Activated CD4-positive, alpha-beta T cell treated with anti-CD3 and anti-CD28 coated beads, Interleukin-10, Interleukin-2, amounts not matched to agents 100 ng/mL and 50 ng/mL, durations not matched to agents 16 hours and 8 hours (primary cell): ENCODE measurements around the gene PARVG.
"Not testable (repeated sequence)": the region's sequence is repeated elsewhere in the genome, so short reads cannot be mapped to it uniquely, and the experiment has no call there.

Experiments
- DNase-seq: peaks from one replicate; pipeline ENCODE4 v3.0.0-alpha.2; 2020

The PARVG gene

DNA sequence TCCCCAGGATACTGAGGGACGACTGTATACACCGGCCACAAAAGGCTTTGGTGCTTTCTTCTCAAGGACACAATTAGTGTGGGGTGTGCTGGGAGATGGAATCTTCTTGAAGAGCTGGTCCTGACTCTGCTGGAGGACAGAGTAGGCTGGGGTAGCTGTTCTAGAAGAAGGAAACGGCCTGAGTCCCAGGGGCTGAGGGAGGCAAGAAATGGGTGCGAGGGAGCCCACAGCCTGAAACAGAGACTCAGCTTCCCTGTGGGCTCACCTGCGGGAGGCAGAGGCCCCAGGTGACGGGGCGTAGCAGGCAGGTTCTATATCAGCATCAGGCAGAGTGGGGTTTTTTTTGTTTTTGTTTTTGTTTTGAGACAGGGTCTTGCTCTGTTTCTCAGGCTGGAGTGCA lies 36.6 kb downstream of the PARVG start:
- DNase-seq: no peak

DNA sequence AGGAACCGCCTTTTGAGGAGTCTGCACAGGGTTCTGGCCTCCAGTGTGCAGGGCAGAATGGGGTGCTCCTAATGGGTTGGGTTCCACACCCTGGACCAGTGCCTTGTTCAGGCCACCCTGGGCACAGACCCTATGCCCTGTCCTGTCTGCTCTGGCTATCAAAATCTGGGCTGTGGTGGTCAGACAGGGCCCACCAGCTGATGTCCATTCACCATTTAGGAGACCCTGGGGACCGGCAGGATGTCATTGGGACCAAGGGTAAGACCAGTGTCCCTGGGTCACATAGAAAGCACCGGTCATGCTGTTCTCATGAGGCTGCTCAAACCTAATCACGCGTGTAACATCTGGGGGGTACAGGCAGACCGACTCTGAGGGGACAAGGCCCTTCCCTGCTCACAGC lies 37.3 kb downstream of the PARVG start:
- DNase-seq: no peak

DNA sequence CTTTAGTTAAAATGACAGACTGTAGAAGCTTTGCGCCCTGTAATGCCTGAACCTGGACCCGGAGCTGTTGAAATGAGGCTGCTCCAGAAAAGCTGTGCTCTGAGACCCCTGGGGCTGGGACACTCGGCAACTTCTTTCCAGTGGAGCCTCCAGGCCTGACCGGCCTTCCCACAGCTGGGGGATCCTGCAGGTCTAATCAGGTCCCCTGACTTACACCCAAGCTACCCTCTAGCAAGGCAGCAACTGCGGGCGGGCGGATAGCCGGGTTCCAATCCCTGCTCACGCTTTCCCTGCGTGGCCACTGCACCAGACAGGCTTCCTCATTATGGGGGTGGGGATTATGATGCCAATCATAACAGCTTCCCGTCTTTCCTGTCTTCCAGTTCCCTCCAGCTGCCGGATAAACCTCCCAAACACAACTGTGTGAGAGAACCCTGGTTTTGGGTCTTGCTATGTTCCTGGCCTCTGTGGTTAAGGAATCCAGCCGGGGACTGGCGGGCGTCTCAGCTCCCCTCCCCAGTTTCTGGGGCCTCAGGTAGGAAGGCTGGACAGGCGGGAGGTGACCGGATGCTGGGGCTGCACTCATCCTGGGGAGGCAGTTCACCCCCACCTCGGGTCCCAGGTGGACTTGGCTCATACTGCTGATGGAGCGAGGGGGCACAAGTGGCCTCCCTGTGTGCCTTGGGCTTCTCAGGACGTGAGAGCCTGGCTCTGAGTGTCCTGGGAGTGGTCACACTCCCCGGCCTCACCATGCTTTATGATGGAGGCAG lies 38.6 kb downstream of the PARVG start:
- DNase-seq: no peak

DNA sequence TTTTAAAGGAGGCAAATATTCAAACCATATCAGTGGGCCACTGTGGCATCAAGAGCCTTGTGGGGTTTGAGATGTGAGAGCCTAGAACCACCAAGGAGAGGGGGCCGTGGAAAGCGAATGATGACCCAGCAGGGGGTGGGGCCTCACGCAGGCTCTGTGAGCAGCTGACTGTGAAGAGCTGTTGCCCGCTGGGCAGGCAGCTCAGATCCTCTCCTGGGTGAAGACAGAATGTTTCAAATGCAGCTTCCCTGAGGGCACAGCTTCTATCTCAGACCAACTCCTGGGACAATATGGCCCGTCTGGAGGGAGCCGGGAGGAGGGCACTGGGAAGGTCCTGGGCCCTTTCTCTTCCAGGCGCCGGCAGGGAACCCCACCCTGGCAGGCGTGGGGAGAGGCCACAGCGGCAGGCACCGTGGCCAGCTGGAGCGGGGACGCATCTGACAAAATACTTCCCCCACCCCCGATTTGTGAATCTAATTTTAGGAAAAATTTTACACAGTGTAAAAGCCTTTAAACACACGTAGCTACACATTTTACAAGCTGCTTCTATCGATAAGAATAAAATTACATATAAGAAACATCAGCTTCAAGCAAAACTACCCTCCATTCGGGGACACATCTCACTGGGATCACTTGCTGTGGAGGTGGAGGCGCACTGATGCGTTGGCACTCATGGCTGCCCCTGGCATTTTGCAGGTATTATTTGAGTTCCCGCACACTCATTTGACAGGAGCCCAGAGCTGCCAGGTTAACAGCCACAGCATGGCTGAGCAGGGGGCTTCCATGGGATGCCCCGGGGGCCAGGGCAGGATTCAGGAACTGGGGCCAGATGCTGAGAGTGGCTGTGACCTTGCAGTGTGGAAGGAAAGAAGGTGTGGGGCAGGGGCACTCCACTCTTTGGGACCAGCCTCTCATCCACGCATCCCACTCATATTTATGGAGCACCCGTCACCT lies 40.3 kb downstream of the PARVG start:
- no peak for DNase-seq

DNA sequence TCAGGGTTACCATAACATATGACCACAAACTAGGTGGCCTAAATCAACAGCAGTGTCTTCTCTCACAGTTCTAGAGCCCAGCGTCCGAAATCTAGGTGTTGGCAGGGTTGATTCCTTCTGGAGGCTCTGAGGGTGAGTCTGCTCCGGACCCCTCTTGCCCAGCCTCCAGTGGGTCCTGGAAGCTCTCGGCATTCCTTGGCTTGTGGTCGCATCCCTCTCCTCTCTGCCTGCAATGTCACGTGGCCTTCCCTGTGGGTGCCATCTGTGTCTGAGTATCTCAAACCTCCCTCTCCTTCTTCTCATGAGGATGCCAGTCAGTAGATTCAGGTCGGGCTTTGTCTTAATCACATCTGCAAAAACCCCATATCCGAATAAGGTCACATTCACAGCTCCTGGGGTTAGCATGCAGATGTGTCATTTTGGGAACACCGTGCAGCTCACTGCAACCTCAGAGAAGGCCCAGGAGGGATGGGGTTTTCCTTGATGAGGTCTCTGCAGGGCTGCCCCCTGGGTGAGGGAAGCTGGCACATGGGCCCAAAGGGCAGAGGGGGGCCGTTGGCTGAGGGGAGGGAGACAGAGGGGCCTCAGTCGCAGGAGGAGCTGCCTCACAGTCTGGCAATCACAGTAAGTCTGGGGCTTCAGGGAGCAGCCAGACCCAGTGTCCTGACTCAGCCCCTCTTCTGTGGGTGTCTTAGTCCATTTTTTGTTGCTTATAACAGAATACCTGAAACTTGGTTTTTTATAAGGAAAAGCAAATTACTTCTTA lies 41.2 kb downstream of the PARVG start:
- DNase-seq: no peak

DNA sequence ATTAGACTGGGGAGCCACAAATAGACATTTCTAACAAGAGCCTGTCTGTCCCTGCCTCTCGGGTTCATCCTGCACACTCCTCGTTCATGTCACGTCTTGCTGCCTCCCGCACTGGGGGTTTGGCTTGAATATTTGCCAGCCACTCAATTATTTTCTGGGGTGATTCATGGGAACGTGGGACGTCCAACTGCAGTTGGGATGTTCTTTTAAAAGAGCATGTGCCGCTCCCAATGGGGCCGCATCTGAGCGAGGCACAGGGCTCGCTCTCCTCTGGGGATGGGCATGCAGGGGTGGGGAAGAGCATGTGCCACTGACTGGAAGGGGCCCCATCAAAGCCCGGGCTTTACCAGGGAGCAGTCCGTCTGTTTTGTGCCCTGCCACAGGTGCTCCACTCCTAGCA lies 43.4 kb downstream of the PARVG start:
- DNase-seq: no peak

DNA sequence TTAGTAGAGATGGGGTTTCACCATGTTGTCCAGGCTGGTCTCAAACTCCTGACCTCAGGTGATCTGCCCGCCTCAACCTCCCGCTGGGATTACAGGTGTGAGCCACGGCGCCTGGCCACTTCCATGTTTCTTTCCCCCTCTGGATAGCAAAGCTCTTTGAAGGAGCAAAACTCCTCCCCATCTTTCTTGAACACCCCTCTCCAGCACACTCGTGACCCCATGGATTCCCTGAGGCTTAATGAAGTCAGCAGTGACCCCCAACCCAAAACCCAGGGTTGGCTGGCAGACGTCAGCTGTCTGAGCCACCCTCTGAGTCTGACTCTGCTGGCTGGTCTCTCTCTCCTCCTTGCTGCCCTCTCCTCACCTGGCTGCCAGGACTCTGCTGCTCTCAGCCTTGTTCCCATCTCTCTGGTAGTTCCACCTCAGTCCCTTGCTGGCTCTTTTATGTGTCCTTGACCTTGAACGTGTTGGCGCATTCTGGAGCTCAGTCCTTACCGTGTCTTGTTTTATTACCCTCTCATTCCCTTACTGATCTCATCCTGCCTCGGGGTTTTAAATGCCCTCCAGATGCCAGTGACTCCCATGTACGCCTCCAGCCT lies 44.5 kb downstream of the PARVG start:
- no peak for DNase-seq

DNA sequence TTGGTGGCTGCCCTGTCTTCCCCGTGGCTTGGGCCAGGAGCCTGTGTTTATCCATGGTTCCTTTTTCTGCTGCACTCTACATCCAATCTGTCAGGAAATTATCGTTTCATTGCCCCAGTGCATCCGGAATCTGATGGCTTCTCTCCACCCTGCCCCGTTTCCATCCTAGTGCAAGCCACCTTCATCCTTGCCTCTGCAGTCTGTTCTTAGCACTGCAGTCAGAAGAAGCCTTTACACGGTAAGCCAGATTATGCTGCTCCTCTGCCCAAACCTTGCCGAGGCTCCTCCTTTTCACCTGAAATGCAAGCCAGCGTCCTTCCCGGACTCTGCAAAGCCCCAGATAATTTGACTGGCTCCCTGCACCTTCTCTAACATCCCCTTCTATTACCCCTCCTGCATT lies 45.1 kb downstream of the PARVG start:
- no peak for DNase-seq

DNA sequence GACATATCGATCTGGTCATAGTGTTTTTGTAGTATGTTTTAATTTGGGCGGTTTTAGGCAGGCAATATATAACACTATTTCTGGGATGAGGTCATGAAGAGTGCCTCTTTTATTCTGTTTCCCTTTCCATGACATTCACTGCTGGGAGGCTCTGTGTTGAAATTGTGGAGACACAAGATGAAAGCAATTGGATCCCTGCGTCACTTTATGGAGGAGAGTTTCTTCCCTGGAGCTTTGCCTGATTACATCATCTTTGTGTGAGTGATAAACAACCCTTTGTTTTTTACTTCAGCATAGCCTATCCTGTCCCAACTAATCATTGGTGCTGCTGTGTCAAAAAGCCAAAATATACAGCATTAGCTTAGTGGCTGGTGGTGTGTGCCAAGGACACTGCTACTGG lies 48.6 kb downstream of the PARVG start:
- no peak for DNase-seq

DNA sequence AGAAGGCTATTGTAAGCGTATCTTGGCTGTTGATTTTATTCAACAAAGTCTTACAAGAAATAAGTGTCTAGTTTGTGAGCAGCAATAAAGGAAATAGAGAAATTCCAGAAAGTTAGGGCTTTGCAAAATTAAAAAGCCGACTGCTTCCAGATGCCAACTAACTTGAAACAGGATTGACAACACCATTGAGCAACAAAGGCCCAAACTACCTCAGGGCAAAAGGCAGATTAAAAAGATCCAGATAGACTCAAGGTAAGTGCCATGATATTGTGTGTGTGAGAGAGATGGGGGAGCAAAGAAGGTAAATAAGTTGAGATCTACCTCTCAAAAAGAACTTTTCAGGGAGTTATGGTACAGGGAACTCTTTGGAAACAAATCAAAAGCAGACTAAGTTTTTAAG lies 49.1 kb downstream of the PARVG start:
- DNase-seq: no peak

DNA sequence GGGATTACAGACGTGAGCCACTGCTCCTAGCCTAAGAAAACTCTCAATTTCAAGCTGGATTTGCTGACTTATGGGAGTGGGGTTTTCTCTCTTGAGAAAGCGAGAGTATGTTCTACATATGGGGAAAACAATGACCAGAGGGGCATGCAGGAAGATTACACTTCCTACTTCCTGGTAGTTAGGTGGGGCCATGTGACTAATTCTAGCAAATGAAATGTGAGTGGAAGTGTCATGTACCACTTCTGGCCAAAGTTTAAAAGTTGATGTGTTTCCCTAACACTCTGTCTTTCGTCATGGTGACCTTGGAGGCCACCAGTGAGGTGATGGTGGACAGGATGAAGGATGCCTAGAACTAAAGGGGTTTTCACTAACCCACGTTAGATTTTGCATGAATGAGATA lies 50.5 kb downstream of the PARVG start:
- no peak for DNase-seq

DNA sequence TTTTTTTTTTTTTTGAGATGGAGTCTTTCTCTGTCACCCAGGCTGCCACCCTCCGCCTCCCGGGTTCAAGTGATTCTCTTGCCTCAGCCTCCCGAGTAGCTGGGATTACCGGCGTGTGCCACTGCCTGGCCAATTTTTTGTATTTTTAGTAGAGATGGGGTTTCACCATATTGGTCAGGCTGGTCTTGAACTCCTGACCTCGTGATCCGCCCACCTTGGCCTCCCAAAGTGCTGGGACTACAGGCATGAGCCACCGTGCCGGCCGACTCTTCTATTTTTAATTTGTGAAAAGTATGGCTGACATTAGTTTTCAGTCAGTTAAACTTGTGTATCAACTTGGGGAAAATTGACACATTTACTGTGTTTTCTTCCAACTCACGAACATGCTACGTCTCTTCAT lies 53.6 kb downstream of the PARVG start:
- not testable (repeated sequence) for DNase-seq

DNA sequence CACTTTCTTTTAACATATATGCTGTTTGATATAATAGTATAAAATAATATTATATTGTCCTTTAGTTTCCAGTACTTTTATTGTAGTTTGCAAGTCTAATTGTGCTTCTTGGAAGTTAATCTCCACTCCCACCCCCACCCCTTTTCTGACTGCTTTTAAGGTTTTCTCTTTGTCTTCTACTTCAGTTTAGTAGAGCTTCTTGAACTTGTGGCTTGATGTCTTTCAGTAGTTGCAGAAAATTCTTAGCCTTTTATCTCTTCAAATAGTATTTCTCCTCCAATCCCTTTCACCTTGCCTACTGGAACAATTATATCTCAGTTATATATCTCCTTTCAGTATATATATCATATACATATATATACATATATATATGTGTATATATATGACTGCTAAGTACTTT lies 56.6 kb downstream of the PARVG start:
- DNase-seq: no peak

DNA sequence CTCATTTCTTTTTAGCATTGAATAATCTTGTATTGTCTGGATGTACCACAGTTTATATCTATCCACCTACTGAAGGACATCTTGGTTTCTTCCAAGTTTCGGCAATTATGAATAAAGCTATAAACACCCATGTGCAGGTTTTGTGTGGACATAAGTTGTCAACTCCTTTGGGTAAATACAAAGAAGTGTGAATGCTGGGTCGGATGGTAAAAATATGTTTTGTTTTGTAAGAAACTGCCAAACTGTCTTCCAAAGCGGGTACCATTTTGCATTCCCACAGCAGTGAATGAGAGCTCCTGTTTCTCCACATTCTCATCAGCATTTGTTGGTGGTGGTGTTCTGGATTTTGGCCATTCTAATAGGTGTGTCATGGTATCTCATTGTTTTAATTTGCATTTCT lies 60.4 kb downstream of the PARVG start:
- DNase-seq: not testable (repeated sequence)

DNA sequence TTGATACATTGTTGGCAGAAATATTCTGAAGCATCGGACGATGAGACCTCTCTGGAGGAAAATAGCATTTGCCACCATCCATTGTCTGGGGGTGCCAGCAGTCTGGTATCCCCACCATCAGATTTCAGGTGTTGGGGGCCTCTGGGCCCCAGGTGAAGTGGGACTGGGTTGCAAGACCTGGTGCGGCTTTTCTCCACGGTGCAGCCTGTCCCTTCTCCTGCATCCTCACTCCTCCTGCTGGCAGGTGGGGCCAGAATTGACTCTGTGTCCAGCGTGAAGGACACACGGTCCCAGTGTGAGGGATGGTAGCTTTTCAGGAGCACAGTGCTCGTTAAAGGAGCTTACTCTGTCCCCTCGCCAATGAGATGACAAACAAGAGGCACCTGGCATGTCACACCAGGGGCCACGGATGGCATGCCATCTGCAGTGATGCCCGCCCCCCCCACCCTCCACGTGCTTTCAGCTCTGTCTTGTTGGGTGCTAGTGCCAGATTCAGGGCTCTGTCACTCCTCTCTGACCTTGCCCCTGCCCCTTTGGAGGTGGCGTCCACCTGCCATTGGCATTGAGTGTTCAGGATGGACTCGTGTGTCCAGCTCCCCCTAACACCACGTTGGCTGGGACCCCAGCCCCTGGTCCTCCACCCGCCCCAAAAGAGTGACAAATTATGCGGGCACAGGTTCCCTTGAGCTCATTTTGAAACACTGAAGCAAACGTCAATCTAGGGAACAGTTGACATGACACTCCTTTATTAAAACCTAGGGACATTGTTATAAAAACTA lies 62.4 kb downstream of the PARVG start:
- no peak for DNase-seq

DNA sequence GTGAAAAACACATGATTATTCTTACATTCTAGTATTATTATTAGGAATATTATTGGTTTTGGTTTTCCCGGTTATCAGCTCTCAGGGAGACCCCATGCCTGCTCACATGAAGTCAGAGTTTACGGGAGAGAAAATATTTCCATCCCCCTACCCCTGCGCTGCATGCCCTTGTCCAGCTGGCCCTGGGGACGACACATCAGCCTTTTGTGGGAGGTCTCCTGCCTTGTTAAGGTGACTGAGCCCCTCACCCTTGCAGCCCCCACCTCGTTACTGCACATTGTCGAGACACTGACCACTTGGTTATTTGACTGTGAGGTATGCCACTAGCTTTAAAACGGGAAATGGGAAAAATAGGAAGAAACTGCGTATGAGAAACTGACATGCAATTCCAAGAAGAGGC lies 63.0 kb downstream of the PARVG start:
- DNase-seq: no peak

DNA sequence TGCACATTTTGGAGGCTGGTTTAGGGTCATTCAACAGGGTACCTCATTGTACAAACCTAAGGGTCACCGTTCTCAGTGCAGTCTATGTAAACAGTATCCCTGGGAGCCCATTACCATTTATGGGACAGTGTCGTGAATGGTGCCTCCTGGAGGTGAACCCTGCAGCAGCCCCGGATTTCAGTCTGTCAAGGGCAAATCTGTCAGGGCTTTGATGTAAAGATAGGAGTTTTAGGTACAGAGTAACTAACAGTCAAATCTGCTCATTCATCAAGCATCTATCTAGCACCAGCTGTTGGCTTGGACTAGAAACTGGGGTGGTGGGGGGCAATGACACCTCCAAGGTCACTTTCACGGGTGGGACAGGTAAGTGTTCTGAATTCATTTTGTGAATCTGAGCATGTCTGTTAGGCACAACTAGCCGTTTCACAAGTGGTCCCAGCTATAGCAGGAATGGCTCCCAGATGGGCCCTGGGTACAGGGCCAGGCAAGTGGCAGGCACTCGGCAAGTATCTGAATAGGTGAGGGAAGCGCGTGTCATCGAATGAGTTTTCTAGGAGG lies 63.6 kb downstream of the PARVG start:
- DNase-seq: no peak

DNA sequence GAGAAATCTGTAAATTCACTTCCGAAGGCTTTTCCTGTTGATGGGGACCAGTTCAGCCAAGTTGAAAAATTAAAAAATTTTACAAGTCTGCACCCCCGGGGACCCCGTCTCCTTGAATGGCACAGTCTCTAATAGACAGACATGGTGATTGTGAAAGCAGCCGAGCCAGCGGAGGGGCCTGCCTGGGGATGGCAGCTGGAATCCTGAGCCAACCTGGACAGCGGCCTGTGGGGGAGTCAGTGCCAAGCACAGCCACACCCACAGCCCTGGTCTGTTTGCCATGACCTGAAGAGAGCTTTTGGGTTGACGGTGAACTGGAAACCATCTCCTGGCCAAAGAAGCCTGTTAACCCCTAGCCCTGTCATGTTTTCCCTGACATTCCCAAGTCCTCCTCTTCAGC lies 64.7 kb downstream of the PARVG start:
- DNase-seq: no peak

DNA sequence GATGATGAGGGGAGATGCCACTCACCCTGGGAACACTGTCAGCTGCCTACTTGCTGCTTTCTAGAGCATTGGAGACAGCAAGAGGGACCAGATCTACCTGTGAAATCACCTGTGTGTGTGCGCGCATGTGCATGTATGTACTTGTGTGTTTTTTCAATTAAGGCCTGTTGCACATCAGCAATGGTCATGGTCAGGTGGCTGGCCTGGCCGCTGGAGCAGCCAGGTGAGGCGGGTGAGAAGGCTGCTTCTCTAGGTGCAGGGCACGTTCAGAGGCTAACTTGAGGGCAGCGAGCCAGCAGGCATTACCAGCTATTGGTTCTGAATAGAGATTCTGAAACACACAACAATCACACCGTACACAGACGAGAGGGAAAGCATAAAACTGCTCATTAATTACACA lies 65.1 kb downstream of the PARVG start:
- no peak for DNase-seq

DNA sequence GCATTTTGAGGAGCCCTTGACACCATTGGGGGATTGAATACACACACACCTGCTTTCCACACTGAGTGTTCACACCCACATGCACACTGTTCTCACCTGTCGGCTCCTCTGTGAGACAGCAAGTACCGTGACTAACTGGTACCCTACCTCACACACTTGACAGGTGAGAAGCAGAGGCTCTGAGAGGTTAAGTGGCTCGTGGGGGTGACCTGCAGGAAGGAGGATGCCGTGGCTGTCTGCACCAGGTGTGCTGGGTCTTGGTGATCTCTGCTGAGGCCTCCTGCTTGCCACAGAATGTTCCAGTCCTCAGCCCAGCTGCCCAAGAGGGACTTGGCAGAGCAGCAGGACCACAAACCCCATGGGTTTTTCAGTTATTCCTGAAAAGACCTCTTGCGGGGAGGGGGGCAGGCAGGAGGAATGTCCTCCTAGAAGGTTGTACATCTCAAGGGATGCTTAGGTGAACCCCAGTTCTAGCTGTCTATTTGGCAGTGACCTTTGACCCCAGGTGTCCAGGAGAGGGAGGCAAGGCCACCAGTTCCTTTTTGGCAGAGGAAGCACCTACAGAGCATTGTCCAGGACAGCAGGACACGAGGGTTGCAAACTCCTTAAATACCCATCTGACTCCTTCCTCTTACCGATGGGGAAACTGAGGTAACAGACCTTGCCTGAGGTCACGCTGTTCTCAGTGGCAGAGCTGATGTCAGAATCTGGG lies 66.0 kb downstream of the PARVG start:
- DNase-seq: no peak

DNA sequence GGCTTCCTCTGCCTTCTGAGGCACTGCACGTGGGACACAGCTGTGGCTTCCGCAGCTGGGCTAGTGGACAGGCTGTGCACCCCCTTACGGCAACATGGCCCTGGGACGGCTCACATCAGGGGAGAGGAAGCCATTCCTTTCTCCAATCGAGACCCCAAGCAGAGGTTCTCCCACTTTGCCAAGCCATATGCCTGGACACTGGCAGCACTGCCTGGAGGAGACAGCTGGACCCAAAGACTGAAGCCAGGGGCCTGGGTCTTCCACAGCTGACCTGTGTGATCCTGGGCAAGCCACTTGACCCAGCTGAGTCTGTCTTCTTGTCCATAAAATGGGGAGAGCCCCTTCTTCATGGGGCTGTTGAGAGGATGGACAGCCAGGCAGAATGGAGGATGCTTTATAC lies 66.6 kb downstream of the PARVG start:
- no peak for DNase-seq
